Stimulated activated CD4-positive, alpha-beta T cell treated with anti-CD3 and anti-CD28 coated beads, Interleukin-2, amount 100 ng/mL, for 4 hours (primary cell): ENCODE data around the gene CRIP1.
A peak's percentile ranks its signal among the peaks of the same experiment; 100 is the strongest.

Experiments used
- DNase-seq: peaks from one replicate; pipeline ENCODE4 v3.0.0-alpha.2; 2020; ENCODE audit warnings: low read depth

The CRIP1 gene

GRCh38 chr14:105480807-105481801, 5.6 kb upstream of the CRIP1 start:
- peak; percentile 83 for DNase-seq

GRCh38 chr14:105481886-105482457, 4.7 kb upstream of the CRIP1 start:
- peak; percentile 82 for DNase-seq

- no peak for DNase-seq
Measured at GRCh38 chr14:105482486-105483110, 4.1 kb upstream of the CRIP1 start.

GRCh38 chr14:105483300-105484068, 3.2 kb upstream of the CRIP1 start:
- no peak for DNase-seq

- peak; percentile 66 for DNase-seq
Measured at GRCh38 chr14:105484069-105484996, 2.4 kb upstream of the CRIP1 start.

- no peak for DNase-seq
Measured at GRCh38 chr14:105484997-105485393, 1.7 kb upstream of the CRIP1 start.

GRCh38 chr14:105485739-105486162, 935 bp upstream of the CRIP1 start:
- no peak for DNase-seq

- DNase-seq, result no peak
Measured at GRCh38 chr14:105486974-105487448, 325 bp downstream of the CRIP1 start.

GRCh38 chr14:105487449-105487985, 831 bp downstream of the CRIP1 start:
- no peak for DNase-seq

- DNase-seq, result no peak
Measured at GRCh38 chr14:105487986-105488777, 1.5 kb downstream of the CRIP1 start.

- DNase-seq, result no peak
Measured at GRCh38 chr14:105488781-105489541, 2.3 kb downstream of the CRIP1 start.

GRCh38 chr14:105489542-105490266, 3.0 kb downstream of the CRIP1 start:
- DNase-seq, result peak; percentile 74

GRCh38 chr14:105490267-105490571, 3.5 kb downstream of the CRIP1 start:
- DNase-seq, result no peak

GRCh38 chr14:105490572-105491365, 4.1 kb downstream of the CRIP1 start, which contains the start of gene TEDC1:
TSS of gene TEDC1 (plus strand) at chr14:105491246. CDS start at chr14:105491376, 130 bp downstream.
- DNase-seq, result peak; percentile 99

GRCh38 chr14:105491366-105491973, 4.8 kb downstream of the CRIP1 start:
- peak; percentile 75 for DNase-seq

- no peak for DNase-seq
Measured at GRCh38 chr14:105492031-105492970, 5.6 kb downstream of the CRIP1 start.
